HG03175 (cell line): Measurements from ENCODE around the gene GLB1L.
A peak's percentile ranks its signal among the peaks of the same experiment; 100 is the strongest.

Experiments used
- ATAC-seq: cut with Tn5 transposase; IDR thresholded peaks from one replicate; pipeline ENCODE4 v1.9.1; 2021; ENCODE audit warnings: mild to moderate bottlenecking, moderate library complexity; ENCODE audit not compliant: unreplicated experiment

Gene GLB1L

DNA sequence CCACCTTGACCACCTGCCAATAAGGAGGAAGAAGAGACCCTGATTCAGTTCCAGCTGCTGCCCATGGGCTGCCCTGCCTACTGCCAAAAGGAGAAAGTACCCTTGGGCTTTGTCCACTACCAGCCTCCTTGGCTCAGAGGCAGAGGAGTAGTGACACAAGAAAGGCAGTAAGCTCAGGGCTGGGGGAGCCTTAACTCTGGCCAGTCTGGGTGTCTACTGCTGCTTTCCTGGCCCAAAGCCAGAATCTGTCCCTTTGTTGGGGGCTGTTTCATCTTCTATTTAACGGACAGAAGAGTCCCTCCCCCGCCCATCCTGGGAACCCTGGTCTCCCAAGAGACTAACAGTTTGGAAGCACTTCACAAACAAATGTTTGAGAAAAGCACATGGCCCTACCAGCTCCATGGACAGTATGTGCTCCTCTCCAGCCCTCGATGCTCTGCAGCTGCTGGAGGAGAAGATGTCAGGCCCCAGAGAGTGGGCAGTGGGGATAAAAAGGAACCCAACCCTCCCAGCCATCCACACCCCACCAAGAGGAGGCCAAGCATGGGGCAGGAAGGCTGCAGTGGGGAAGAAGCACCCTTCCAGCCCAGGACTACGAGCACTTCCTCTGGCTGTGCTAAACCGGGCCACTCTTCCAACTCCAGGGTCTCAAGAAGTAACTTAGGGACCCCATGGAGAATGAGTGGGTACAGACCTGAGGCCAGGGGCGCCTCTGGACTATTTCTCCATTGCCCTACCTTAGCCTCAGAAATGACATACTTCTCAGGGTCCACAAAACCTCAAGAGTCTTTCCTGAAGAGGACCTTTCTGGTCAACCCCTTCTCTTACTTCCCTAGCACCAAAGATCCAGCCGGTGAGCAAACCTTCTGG lies 17.0 kb downstream of the GLB1L start:
- ATAC-seq = no peak

DNA sequence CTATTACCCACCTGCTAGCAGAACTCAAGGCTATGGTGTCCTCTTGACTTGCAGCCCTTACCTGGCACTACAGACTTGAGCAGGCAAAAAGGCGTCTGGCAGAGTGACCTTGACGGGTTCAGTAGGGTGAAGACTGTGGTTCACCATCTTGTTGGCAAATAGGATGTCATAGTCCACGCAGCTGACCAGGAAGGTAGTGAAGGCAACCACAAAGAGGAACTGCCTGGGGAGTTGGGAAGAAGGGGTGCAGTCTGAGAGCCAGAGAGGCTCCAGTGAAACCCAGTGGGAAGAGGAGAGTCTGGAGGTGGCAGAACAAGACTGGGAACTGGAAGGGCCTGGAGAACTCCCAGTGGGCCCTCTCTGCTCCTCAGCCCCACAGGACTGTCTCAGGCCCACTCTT lies 19.9 kb downstream of the GLB1L start:
- no peak for ATAC-seq

- ATAC-seq = no peak
Observed at GRCh38 chr2:219223831-219224610, 21.2 kb downstream of the GLB1L start.

- no peak for ATAC-seq
Observed at GRCh38 chr2:219221957-219222518, 23.2 kb downstream of the GLB1L start.

DNA sequence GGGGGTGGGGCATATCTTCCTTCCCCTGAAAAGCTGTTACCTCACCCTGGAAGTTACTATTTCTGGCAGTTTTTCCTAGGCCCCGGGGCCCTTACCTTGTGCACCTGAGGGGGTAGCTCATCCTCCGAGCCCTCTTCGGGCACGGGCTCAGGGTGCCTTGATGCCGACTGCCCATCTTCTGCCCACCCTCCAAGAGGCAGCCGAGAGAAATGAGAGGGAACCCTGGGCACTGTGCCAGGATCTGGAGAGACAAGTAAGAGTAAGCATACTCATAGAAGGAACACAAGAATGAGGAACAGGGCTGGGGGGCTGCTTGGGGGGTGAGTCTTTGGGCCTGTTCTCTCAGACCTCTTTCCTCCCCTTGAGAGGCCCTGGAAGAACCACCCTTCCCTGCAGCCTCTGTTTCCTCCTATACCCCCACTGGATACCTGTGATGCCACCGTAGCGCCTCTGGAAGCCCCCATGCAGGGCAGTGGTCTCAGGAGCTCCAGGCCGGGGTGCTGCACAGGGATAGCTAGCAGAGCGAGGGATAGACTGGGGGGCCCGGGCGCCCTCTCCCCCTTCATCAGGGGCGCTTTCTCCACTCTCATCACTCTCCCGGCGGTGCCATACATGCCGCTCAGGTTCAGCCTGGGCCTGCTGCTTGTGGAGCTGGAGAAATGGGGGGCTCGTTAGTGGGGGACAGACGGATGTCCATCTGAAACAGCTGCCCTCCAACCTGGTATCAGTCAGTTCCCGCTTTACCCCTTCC lies 24.4 kb downstream of the GLB1L start:
- no peak for ATAC-seq

DNA sequence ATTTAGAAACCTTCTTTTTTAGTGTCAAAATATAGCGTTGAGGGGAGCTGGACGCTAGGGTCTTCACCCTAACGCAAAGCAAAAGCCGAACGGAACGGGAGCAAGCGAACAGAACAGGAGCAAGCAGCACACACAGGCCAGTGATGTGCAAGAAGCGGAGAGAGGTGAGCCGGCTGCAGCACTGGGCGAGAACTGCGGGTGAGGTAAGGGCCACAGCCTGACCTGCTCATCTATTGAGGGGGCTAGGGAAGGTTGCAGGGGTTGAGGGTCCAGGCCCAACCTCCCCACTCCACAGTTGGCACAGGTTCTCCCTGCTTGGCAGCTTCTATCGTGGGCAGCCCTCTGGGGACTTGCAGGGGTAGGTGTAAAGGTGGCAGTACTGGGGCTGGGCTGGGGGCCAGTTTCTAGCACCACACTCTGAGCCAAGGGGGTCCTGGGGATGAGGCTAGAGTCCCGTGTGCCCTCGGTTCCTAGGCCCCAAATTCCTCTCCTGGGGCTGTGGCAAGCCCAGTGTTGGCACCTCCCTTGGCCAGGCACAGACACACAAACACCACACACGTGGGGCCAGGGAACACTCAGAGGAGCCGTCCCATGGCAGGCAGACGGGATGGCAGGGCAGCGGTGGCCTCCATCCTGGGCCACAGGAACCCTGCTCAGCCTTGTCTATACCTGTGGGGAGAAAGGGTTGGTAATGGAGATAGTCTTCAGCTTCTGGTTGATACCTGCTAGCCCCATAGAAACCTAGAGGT lies 25.3 kb downstream of the GLB1L start:
- ATAC-seq = no peak

DNA sequence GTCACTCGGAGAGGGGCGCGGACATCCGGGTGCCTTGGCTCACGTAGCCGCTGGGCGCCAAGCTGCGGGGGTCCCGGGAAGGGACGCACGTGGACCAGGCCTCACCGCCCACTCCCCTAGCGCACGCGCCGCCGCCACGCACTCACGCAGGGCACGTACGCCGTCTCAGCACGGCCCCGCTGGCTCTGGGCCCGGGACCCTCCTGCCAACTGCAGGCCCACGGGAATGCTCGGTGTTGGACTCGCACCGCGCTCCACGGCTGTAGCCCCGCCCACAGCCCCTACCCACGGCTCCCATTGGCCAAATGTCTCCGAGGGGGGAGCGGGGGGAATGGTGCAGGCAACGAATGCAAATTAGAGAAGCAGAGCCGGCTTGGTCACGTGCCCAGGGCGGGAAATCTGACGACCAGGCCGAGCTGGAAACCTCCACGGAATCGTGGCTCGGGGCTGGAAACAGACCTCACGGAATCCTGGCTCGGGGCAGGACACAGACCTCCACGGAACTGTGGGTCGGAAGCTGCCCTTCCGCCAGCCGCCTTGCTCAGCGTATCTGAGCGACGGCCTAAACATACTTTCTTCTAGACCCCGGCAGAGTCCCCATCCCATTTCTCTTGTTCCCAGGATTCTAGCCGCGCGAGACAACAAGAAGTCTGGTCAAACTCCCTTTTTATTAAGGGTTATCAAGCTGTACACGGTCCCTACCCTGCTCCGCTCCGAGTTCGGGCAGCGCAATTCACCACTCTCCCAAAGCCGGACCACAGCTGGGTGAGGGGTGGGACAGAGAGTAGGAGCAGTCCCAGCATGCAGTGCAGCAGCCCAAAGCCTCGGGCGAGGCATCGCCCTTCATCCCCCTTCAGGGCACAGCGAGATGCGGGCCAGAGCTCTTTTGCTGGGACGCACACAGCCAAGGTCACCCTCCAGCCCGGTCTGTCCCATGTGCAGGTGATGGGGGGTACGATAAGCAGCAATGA lies 26.2 kb downstream of the GLB1L start, which contains the start of gene ABCB6:
Gene ABCB6, minus strand, starts transcription at position 227 of the 970 bp plus-strand sequence. CDS start 285 bp downstream, outside the sequence.
- peak; percentile 85 for ATAC-seq

- peak; percentile 32 for ATAC-seq
Observed at GRCh38 chr2:219218217-219218731, 27.0 kb downstream of the GLB1L start.

DNA sequence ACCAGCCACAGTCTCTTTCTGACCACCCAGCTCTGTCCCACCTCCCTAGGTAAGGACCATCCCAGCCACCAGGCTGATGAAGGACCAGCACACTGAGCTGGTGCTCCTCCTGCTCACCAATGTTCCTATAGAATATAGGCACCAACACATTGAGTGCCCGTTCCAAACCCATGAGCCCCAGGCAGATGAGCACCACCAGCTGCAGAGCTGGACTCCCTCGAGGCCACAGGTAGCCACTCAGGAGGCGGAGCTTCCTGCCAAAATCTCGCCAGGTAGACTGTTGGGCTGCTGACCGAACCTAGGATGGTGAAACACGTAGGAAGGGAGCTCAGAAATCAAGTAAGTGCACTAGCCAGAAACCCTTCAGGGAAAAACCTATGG lies 28.7 kb downstream of the GLB1L start:
- ATAC-seq = no peak

GRCh38 chr2:219215871-219216534 lies 29.2 kb downstream of the GLB1L start:
- no peak for ATAC-seq

- no peak for ATAC-seq
Observed at GRCh38 chr2:219214786-219215185, 30.5 kb downstream of the GLB1L start.

DNA sequence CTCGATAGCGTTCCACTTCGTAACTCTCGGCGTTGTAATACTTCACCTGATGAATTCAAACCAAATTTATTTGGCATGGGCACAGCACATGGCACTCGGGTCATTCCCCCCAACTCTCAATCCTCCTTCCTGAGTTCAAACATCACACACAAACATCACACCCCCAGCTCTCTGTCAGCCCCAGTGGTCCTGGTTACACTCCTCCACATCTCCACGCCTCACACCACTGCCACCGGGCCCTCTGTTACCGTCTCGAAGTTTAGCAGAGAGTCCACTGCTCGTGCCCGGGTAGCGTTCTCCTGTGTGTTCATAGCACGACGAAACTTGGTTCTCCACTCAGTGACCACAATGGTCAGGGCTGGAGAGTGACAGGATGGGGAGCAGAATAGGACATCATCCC lies 31.1 kb downstream of the GLB1L start:
- no peak for ATAC-seq

DNA sequence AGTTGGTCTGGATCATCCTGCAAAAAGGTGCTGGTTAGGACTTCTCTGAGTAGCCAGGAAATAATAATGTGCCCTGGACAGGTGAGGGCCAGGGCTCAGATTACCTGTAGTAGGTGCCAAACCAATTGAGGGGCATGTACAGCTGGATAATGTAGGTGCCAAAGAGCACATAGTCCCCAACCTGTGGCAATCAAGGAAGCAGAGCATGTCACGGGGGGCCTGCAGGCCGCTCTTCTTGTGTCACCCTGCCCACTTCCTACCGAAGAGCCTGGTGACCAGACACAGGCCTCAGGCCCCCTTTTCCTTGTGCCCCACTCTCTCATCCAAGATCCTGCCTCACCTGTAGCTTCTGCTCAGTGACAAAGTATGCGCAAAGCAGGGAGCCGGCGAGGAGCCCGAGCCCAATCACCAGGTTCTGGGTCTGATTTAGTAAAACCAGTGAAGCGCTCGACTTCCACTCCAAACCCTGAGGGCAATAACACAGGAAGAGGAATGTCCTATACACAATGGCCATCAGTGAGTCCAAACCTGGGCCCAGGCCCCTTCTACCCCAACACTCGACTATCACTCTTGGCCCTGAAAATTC lies 31.7 kb downstream of the GLB1L start:
- ATAC-seq = no peak

GRCh38 chr2:219213026-219213415 lies 32.2 kb downstream of the GLB1L start:
- no peak for ATAC-seq

DNA sequence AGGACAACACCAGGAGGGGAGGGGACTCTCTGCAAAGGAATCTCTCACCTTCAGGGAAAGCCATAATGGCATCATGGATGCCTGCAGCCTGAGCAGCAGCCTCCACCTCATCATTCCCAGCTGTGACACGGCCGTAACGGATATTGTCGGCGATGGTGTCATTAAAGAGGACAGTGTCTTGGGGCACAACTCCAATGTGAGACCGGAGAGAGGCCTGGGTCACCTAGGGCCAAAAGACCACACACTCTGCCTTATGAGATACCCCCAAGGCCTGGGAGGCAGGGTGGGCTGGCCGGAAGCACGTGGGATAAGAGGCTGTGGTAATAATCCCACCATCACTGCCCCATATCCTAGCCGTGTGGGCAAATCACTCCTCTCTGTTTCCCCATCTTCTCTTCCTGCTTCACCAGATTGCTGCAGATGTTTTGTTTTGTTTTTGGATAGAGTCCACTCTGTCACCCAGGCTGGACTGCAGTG lies 34.3 kb downstream of the GLB1L start:
- no peak for ATAC-seq

DNA sequence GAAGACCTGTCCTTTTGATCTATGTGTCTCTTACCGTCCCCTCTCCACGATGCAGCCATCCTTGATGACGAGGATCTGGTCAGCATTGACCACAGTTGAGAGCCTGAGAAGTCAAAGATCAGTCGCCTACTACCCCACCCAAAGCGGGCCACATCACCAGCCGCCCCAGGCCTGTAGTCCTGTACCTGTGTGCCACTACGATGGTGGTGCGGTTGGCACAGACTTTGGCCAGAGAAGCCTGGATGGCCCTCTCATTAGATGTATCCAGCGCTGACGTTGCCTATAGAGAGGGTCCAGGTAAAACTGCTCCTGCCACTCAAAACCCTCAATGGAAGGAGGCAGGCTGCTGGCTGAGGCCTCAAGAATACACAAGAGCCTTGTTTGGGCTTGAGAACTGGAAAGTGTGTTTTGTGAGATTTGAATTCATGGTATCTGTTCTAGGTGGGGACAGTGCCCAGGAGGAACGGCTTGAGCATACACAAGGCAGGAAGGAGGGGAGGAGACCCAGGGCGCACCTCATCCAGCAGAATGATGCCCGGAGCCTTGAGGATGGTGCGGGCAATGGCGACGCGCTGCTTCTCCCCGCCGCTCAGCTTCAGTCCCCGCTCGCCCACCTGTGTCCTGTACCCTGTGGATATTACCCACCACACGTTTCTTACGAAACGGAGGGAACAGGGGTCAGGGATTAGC lies 34.9 kb downstream of the GLB1L start:
- ATAC-seq = no peak
